H1 (cell line): ENCODE results near the gene AGPS. TPM values are rescaled to one million over a fixed set of nuclear protein-coding genes. Genes with fewer than 3 reads are reported as not detected.

ENCODE experiments used
- CTCF ChIA-PET: fragments of 300-600 bp; sonication (Branson Sonifier 250); formaldehyde crosslinking; loops from one replicate; lab custom pipeline; 2021; ENCODE audit not compliant: partially characterized antibody; lab: Charles Lee
- POLR2A ChIA-PET: fragments of 300-600 bp; sonication (Branson Sonifier 250); formaldehyde crosslinking; loops from one replicate; lab custom pipeline; 2021; ENCODE audit warnings: inconsistent platforms; ENCODE audit not compliant: partially characterized antibody; lab: Charles Lee
- DNase-seq, 2 experiments: peaks; one replicate each; pipeline versions ENCODE4 v3.0.0 to v3.0.0-alpha.2; 2010 to 2022; ENCODE audit warnings: low spot score in 2 of 2, low read depth in 1 of 2, mixed read lengths in 1 of 2
- FAIRE-seq: peaks from 2 replicates; lab custom pipeline; 2011; peaks lifted over from hg19 to GRCh38; lab: Jason Lieb, UNC
- H2AFZ ChIP-seq: 2 replicates; pipeline ENCODE4 v1.8.1; 2012; ENCODE audit warnings: low read length, inconsistent platforms
- H2AK5ac ChIP-seq: 2 replicates; pipeline ENCODE4 v1.6.1; 2013; ENCODE audit warnings: low read depth, low read length
- H2BK120ac ChIP-seq: replicated peaks from 2 replicates; pipeline ENCODE3; 2013; ENCODE audit warnings: low read depth, low read length, inconsistent platforms
- H2BK12ac ChIP-seq: 2 replicates; pipeline ENCODE4 v1.6.1; 2013; ENCODE audit warnings: low read depth, low read length
- H2BK15ac ChIP-seq: 2 replicates; pipeline ENCODE4 v1.6.1; 2013; ENCODE audit warnings: low read length
- H2BK20ac ChIP-seq: 2 replicates; pipeline ENCODE4 v1.6.1; 2013; ENCODE audit warnings: low read length
- H2BK5ac ChIP-seq: 2 replicates; pipeline ENCODE4 v1.6.1; 2013; ENCODE audit warnings: low read depth, low read length
- H3K14ac ChIP-seq: 2 replicates; pipeline ENCODE4 v1.6.1; 2013; ENCODE audit warnings: inconsistent platforms; ENCODE audit not compliant: insufficient read length
- H3K18ac ChIP-seq: 2 replicates; pipeline ENCODE4 v1.6.1; 2013; ENCODE audit warnings: low read length; ENCODE audit errors: extremely low read depth
- H3K23ac ChIP-seq: 2 replicates; pipeline ENCODE4 v1.6.1; 2013; ENCODE audit warnings: inconsistent platforms; ENCODE audit not compliant: insufficient read length
- H3K23me2 ChIP-seq: 2 replicates; pipeline ENCODE4 v1.6.1; 2013; ENCODE audit warnings: low read depth, low read length
- H3K27ac ChIP-seq: 2 replicates; pipeline ENCODE4 v1.6.1; 2011; ENCODE audit warnings: low read depth, low read length, inconsistent platforms
- H3K27me3 ChIP-seq, 4 experiments: replicated peaks in 1 of 4; 1 replicate in 1 of 4; 2 replicates in 3 of 4; pipeline versions ENCODE4 v1.6.1 to v1.8.1; 2011 to 2013; ENCODE audit warnings: low read length in 3 of 4, mild to moderate bottlenecking in 3 of 4, inconsistent platforms in 2 of 4, mixed read lengths in 2 of 4, moderate library complexity in 1 of 4; ENCODE audit not compliant: control insufficient read depth in 3 of 4, insufficient read depth in 3 of 4; ENCODE audit errors: extremely low read depth in 1 of 4
- H3K36me3 ChIP-seq, 4 experiments: 2 replicates each; pipeline versions ENCODE4 v1.6.1 to v1.8.1; 2011 to 2013; ENCODE audit warnings: mild to moderate bottlenecking in 4 of 4, low read length in 3 of 4, moderate library complexity in 2 of 4, control low read depth in 1 of 4, inconsistent platforms in 1 of 4; ENCODE audit not compliant: insufficient read depth in 4 of 4, control insufficient read depth in 2 of 4
- H3K4ac ChIP-seq: replicated peaks from 2 replicates; pipeline ENCODE3; 2013; ENCODE audit warnings: low read length, low read depth, mixed read lengths, inconsistent platforms; ENCODE audit not compliant: insufficient read length
- H3K4me1 ChIP-seq, 4 experiments: replicated peaks in 1 of 4; 1 replicate in 1 of 4; 2 replicates in 3 of 4; pipeline versions ENCODE4 v1.6.1 to v1.8.1; 2011 to 2013; ENCODE audit warnings: low read length in 3 of 4, inconsistent platforms in 2 of 4, mixed read lengths in 1 of 4; ENCODE audit not compliant: insufficient read depth in 4 of 4, control insufficient read depth in 3 of 4
- H3K4me2 ChIP-seq, 2 experiments: 2 replicates each; pipeline versions ENCODE4 v1.6.1 to v1.8.1; 2011 to 2013; ENCODE audit warnings: low read depth in 2 of 2, low read length in 2 of 2, control low read depth in 1 of 2, inconsistent platforms in 1 of 2, mild to moderate bottlenecking in 1 of 2; ENCODE audit not compliant: insufficient read depth in 1 of 2
- H3K4me3 ChIP-seq, 4 experiments: fragments of 200-600, 300-600 bp in 1 of 4; sonication (generic), shearing (Covaris generic), sonication (Bioruptor Twin) in 1 of 4; 2 replicates each; pipeline versions ENCODE4 v1.5.1 to v1.8.1; 2011 to 2016; ENCODE audit warnings: low read length in 4 of 4, low read depth in 3 of 4, control low read depth in 2 of 4, inconsistent platforms in 2 of 4, mild to moderate bottlenecking in 2 of 4, mixed read lengths in 1 of 4, moderate library complexity in 1 of 4; ENCODE audit not compliant: insufficient read depth in 2 of 4; ENCODE audit errors: extremely low read depth in 1 of 4
- H3K56ac ChIP-seq: replicated peaks from 2 replicates; pipeline ENCODE3; 2013; ENCODE audit warnings: low read depth, mild to moderate bottlenecking, mixed read lengths, low read length, inconsistent platforms; ENCODE audit not compliant: insufficient read length
- H3K79me1 ChIP-seq: 2 replicates; pipeline ENCODE4 v1.6.1; 2013; ENCODE audit warnings: low read depth, low read length, control low read depth
- H3K79me2 ChIP-seq, 2 experiments: 2 replicates each; pipeline versions ENCODE4 v1.6.1 to v1.8.1; 2012 to 2013; ENCODE audit warnings: low read length in 2 of 2, mild to moderate bottlenecking in 2 of 2, inconsistent platforms in 1 of 2; ENCODE audit not compliant: insufficient read depth in 2 of 2, control insufficient read depth in 1 of 2
- H3K9ac ChIP-seq, 4 experiments: replicated peaks in 1 of 4; 1 replicate in 1 of 4; 2 replicates in 3 of 4; pipeline versions ENCODE4 v1.6.1 to v1.8.1; 2011 to 2013; ENCODE audit warnings: low read depth in 3 of 4, low read length in 3 of 4, control low read depth in 2 of 4, mild to moderate bottlenecking in 2 of 4, moderate library complexity in 2 of 4, inconsistent platforms in 1 of 4; ENCODE audit errors: extremely low read depth in 1 of 4
- H3K9me3 ChIP-seq, 2 experiments: 2 replicates each; pipeline versions ENCODE4 v1.6.1 to v1.8.1; 2012 to 2013; ENCODE audit warnings: mild to moderate bottlenecking in 2 of 2, moderate library complexity in 2 of 2, control low read depth in 1 of 2, inconsistent platforms in 1 of 2, low read depth in 1 of 2, low read length in 1 of 2, mixed read lengths in 1 of 2; ENCODE audit not compliant: insufficient read depth in 2 of 2
- H4K20me1 ChIP-seq, 2 experiments: replicated peaks in 1 of 2; 2 replicates each; pipeline versions ENCODE3 to v1.8.1; 2011 to 2013; ENCODE audit warnings: inconsistent platforms in 2 of 2, low read length in 2 of 2, mild to moderate bottlenecking in 1 of 2; ENCODE audit not compliant: insufficient read depth in 2 of 2, control insufficient read depth in 1 of 2
- H4K5ac ChIP-seq: 2 replicates; pipeline ENCODE4 v1.6.1; 2013; ENCODE audit warnings: low read length, low read depth, mixed read lengths, inconsistent platforms; ENCODE audit not compliant: insufficient read length
- H4K8ac ChIP-seq: 2 replicates; pipeline ENCODE4 v1.8.0; 2013; ENCODE audit warnings: mild to moderate bottlenecking, moderate library complexity, low read length, inconsistent platforms; ENCODE audit not compliant: insufficient read depth; ENCODE audit errors: extremely low read depth
- H4K91ac ChIP-seq: replicated peaks from 2 replicates; pipeline ENCODE3; 2013; ENCODE audit warnings: low read length, mixed read lengths, inconsistent platforms; ENCODE audit not compliant: insufficient read length
- ASH2L ChIP-seq: fragments of 200-600, 300-600 bp; sonication (generic); IDR thresholded peaks from one replicate; pipeline ENCODE4 v1.7.1; 2017; ENCODE audit warnings: low read length
- CEBPB ChIP-seq: IDR thresholded peaks from 2 replicates; pipeline ENCODE4 v1.6.1; 2012; ENCODE audit warnings: low read depth, low read length
- POLR2A ChIP-seq, 2 experiments: IDR thresholded peaks; 1 replicate in 1 of 2; 2 replicates in 1 of 2; pipeline ENCODE4 v1.6.1; 2011; ENCODE audit warnings: low read depth in 2 of 2, low read length in 2 of 2, mild to moderate bottlenecking in 2 of 2; ENCODE audit errors: control extremely low read depth in 1 of 2
- YY1 ChIP-seq: IDR thresholded peaks from 2 replicates; pipeline ENCODE4 v1.6.1; 2011; ENCODE audit warnings: low read depth, mild to moderate bottlenecking, low read length
- WGBS, 2 experiments: shearing (Covaris generic) in 1 of 2; methylation state at CpG; one replicate each; pipeline versions ENCODE4 v1.1.6 to v1.1.7; 2013 to 2015; ENCODE audit warnings: low lambda C conversion rate in 2 of 2, mixed read lengths in 2 of 2, inconsistent platforms in 1 of 2, low coverage in 1 of 2, missing lambda C conversion rate in 1 of 2; ENCODE audit not compliant: insufficient replicate concordance in 2 of 2, insufficient coverage in 1 of 2, insufficient read length in 1 of 2; ENCODE audit errors: extremely low coverage in 1 of 2, missing lambda C conversion rate in 1 of 2; 5-methylcytosine and 5-hydroxymethylcytosine counted together
- polyA plus RNA-seq, 7 experiments: library from polyadenylated mRNA; depleted of rRNA in 3 of 7; stranded (reverse) in 5 of 7; unstranded in 2 of 7; fragments of >200 nt in 5 of 7; fragments of 200-250 nt in 2 of 7; gene quantifications; 1 replicate in 5 of 7; 2 replicates in 1 of 7; 4 replicates in 1 of 7; pipeline versions ENCODE4 v1.2.1 to v1.2.3, GENCODE V29; 2011 to 2013; ENCODE audit warnings: missing spikeins in 2 of 7, mixed read lengths in 2 of 7
- total RNA-seq: library from RNA; stranded (reverse); fragmentation: NEBNext Ultra II Directional; extraction: Animal tissue kit (Norgen Biotek cat#: 25700); gene quantifications from 2 replicates; pipeline ENCODE4 v1.2.1, GENCODE V29; 2021

The AGPS gene
- total and polyA plus RNA-seq, 2 of the 8 experiments (the other 6 are each of a cell fraction or from before 2014, with no cell fraction given), result 7.3 to 57.8 TPM

GRCh38 chr2:177496921-177497320 lies 104.3 kb downstream of the AGPS start:
- Histone ChIP-seq H3K4me3 (no peak overlapping the region), H3K36me3 (no peaks in the 10 kb centered on the region; a peak in 1 of 8 replicates), H3K23ac (no peak overlapping the region), H3K14ac (no peak overlapping the region), H2BK5ac (no peak overlapping the region), H2BK20ac (no peak overlapping the region), H3K4ac (no peak overlapping the region), H3K9me3 (no peaks in the 10 kb centered on the region), H2BK15ac (no peak overlapping the region), H3K27ac (no peak overlapping the region), H2AFZ (no peak overlapping the region)
- no peak for FAIRE-seq
- TF ChIP-seq CEBPB, result no peak
- TF ChIP-seq YY1, result no peak
- TF ChIP-seq ASH2L, result no peak
- no peak for TF ChIP-seq POLR2A (IDR thresholded peaks at IDR 0.05; ENCODE audit: control extremely low read depth in 1 of 2, low read depth in 2 of 2, low read length in 2 of 2)
- TF ChIP-seq, all 59 proteins: peak for 0
- Histone ChIP-seq H3K79me1 (no peaks in the 10 kb centered on the region), H3K9ac (no peak overlapping the region), H4K91ac (no peak overlapping the region), H3K56ac (no peak overlapping the region), H3K79me2 (no peaks in the 10 kb centered on the region), H4K8ac (no peak overlapping the region), H4K20me1 (no peaks in the 10 kb centered on the region), H2BK12ac (no peak overlapping the region), H3K4me1 (no peaks in the 10 kb centered on the region), H4K5ac (no peak overlapping the region), H3K4me2 (no peak overlapping the region), H2AK5ac (no peak overlapping the region), H3K23me2 (no peaks in the 10 kb centered on the region), H3K27me3 (no peaks in the 10 kb centered on the region), H2BK120ac (no peak overlapping the region), H3K18ac (no peak overlapping the region)
- ChIA-PET POLR2A (no interaction called here), CTCF (interaction anchor here (0.6 to 0.8 kb wide), 2 partner anchors 16 to 63 kb away, joined by 3 read pairs; no protein-coding TSS in a partner anchor)
- DNase-seq, result no peak
- 87% methylated on average over 2 of the region's 2 CpGs; no CpG with 5 or more reads in 1 of the 2 experiments for WGBS, 2 experiments
